Right renal pelvis (tissue), 4 donors: ENCODE measurements around the gene IRF6. TPM values are rescaled to one million over a fixed set of nuclear protein-coding genes. Genes with fewer than 3 reads are reported as not detected.

Source experiments
- DNase-seq, 4 donors: peaks; one replicate each; pipeline ENCODE4 v3.0.0-alpha.2; 2013; ENCODE audit warnings: low read depth in 4 of 4, low spot score in 3 of 4, missing footprints in 1 of 4
- polyA plus RNA-seq, 4 donors: library from polyadenylated mRNA; unstranded; fragments of 120-200 nt; gene quantifications; one replicate each; pipeline ENCODE4 v1.2.1, GENCODE V29; 2013; ENCODE audit not compliant: insufficient read length in 4 of 4

The IRF6 gene
- polyA plus RNA-seq, 4 donors: 17.1 to 23.7 (median 20.4) TPM

DNA sequence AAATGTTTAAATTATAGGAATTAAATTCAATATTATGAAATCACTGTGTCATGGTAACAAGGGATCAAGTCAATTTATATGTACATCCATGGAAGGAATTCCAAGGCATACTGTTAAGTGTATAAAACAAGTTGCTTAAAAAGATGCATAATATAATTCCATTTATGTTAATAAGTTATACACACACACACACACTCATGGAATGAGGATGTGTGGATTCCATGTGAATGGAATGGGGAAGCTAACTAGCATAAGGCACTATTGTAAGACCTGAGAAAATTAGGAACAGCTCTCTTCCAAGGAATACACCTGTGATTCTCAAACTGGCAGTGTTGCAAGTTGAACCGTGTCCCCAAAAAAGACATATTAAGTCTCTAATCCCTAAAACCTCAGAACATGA is 67.7 kb downstream of the IRF6 start:
- DNase-seq: no peak

DNA sequence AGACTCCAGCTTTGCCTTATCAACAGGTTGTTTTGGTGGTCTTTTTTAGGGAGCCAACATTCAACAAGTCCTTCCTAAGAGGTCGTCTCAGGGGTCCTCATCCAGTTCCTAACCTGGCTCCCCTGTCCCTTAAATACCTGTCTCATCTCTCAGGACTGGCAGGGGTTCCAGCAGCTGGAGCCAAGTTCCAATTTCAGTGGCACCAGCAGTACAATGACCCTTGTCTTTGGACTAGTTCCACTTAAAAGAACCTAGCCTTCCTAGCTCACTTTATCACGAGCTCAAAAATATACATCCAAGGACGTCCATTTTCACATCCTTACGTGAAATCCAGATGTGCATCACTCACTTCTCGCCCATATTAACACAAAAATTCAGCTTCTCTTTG is 68.8 kb downstream of the IRF6 start:
- DNase-seq: no peak

DNA sequence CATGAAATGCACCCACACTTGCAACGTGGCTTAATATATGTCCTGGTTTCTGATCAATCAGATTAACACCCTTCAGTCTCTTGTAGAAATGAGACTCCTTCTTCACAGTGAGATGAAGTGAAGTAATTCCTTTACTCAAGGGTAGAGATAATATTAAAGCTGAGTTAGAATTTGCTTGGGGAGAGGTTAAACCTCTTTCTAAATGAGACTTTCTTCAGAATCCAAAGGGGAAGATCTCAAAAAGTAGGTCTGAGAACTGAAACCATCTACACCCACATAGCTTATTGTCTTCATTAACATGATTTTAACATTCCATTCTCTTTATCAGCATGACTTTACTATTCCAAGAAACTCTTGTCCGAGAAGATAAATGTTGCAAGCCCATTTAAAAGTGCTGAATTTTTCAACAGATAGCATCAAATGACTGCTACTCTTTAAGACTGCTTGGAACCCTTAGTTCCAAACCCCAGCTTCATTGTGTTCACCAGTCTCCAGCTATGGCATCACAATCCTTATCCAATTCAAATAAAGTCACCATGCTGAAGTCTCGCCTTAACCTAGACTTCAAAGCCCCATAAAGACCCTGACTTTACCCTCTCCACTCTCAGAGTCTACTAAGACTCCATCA is 69.3 kb downstream of the IRF6 start:
- no peak for DNase-seq

Other genes starting within 250 kb of the IRF6 start
- gene CAMK1G, start 222.4 kb downstream of the IRF6 start, polyA plus RNA-seq: 1 to 10 TPM; 5.4 to 6.6 (median 6.2) TPM
- gene LAMB3, start 153.7 kb downstream of the IRF6 start, polyA plus RNA-seq: 1 to 10 TPM in 3 of 4 donors, under 1 TPM in 1; 0.93 to 1.8 (median 1.7) TPM
- gene G0S2, start 130.7 kb downstream of the IRF6 start, polyA plus RNA-seq: 10 to 100 TPM in 3 of 4 donors, 1 to 10 TPM in 1; 8.8 to 17.2 (median 15.2) TPM
- under 1 TPM; 0.27 to 0.46 (median 0.34) TPM for gene HSD11B1, start 101.3 kb downstream of the IRF6 start, polyA plus RNA-seq
- 1 to 10 TPM; 1.2 to 2.0 (median 1.7) TPM for gene TRAF3IP3, start 50.1 kb downstream of the IRF6 start, polyA plus RNA-seq
- 1 to 10 TPM; 3.6 to 4.4 (median 3.9) TPM for gene C1orf74, start 21.6 kb downstream of the IRF6 start, polyA plus RNA-seq
- 10 to 100 TPM in 3 of 4 donors, 1 to 10 TPM in 1; 9.5 to 11.5 (median 11.1) TPM for gene UTP25, start 21.8 kb upstream of the IRF6 start, polyA plus RNA-seq
- under 1 TPM; 0.24 to 0.49 (median 0.35) TPM for gene SYT14, start 132.1 kb upstream of the IRF6 start, polyA plus RNA-seq